Neural progenitor cell (in vitro differentiated cells): ENCODE results near the gene CHMP1A.
"Not testable (repeated sequence)": the region's sequence is repeated elsewhere in the genome, so short reads cannot be mapped to it uniquely, and the experiment has no call there.

Experiments used
- EZH2phosphoT487 ChIP-seq: fragments of 200-600 bp; sonication (generic); IDR thresholded peaks from 2 replicates; pipeline ENCODE4 v1.6.1; 2017; ENCODE audit warnings: antibody characterized with exemption
- TF ChIP-seq, protein P1 (sequence below): fragments of 200-600 bp; sonication (generic); IDR thresholded peaks from 2 replicates; pipeline ENCODE4 v1.5.1; 2017; ENCODE audit warnings: antibody characterized with exemption, mild to moderate bottlenecking

DNA sequence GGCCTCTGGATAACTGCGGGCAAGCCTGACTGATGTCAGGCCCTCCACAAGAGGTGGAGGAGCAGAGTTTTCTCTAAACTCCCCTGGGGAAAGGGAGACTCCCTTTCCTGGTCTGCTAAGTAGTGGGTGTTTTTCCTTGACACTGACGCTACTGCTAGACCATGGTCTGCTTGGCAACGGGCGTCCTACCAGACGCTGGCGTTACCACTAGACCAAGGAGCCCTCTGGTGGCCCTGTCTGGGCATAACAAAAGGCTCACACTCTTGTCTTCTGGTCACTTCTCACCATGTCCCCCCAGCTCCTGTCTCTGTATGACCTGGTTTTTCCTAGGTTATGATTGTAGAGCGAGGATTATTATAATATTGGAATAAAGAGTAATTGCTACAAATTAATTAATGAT lies 9.5 kb upstream of the CHMP1A start:
- TF ChIP-seq, protein P1, sequence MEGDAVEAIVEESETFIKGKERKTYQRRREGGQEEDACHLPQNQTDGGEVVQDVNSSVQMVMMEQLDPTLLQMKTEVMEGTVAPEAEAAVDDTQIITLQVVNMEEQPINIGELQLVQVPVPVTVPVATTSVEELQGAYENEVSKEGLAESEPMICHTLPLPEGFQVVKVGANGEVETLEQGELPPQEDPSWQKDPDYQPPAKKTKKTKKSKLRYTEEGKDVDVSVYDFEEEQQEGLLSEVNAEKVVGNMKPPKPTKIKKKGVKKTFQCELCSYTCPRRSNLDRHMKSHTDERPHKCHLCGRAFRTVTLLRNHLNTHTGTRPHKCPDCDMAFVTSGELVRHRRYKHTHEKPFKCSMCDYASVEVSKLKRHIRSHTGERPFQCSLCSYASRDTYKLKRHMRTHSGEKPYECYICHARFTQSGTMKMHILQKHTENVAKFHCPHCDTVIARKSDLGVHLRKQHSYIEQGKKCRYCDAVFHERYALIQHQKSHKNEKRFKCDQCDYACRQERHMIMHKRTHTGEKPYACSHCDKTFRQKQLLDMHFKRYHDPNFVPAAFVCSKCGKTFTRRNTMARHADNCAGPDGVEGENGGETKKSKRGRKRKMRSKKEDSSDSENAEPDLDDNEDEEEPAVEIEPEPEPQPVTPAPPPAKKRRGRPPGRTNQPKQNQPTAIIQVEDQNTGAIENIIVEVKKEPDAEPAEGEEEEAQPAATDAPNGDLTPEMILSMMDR = not testable (repeated sequence)
- not testable (repeated sequence) for TF ChIP-seq EZH2phosphoT487
